ENCODE data around the gene FOLR3. TPM values are rescaled to one million over a fixed set of nuclear protein-coding genes. Genes with fewer than 3 reads are reported as not detected.

Gene FOLR3
- total RNA-seq, 1 experiment from 2014 or later, result not detected

GRCh38 chr11:72138821-72139390 lies 3.4 kb downstream of the FOLR3 start:
- no peaks in the 10 kb centered on the region for H3K79me2 ChIP-seq (ENCODE audit: low read depth)
- no peak overlapping the region for H2AFZ ChIP-seq
- DNase-seq, result no peak
- POLR2A ChIA-PET (ENCODE audit: unreplicated experiment), result no interaction called here
- no peaks in the 10 kb centered on the region for H3K36me3 ChIP-seq (ENCODE audit: low read depth)
- CTCF ChIA-PET, result no interaction called here
- no peak overlapping the region for H3K27ac ChIP-seq
- no peak overlapping the region for H3K4me3 ChIP-seq
- no peaks in the 10 kb centered on the region for H3K4me1 ChIP-seq (replicated peaks; ENCODE audit: insufficient read depth)
- TF ChIP-seq CTCF (conservative IDR thresholded peaks at IDR 0.05) (no peak), EZH2 (IDR thresholded peaks at IDR 0.05; ENCODE audit: low read depth) (no peak)
- BruUV-seq (replicated peaks), result no TSS peak
- H3K9me2 ChIP-seq (ENCODE audit: insufficient read depth), result no peaks in the 10 kb centered on the region
- intact Hi-C loops (cut with micrococcal nuclease; ENCODE audit: unreplicated experiment), result no loop called here
- H3K4me2 ChIP-seq, result no peak overlapping the region
- no peaks in the 10 kb centered on the region for H3K27me3 ChIP-seq (ENCODE audit: insufficient read depth, low read depth)
- H4K20me1 ChIP-seq (ENCODE audit: insufficient read depth), result no peaks in the 10 kb centered on the region
- H3F3A ChIP-seq (ENCODE audit: insufficient read depth, low read depth), result no peaks in the 10 kb centered on the region
- no peaks in the 10 kb centered on the region for H3K9me3 ChIP-seq (ENCODE audit: insufficient read depth, low read depth)

GRCh38 chr11:72139500-72139899 lies 4.0 kb downstream of the FOLR3 start:
- POLR2A ChIA-PET (ENCODE audit: unreplicated experiment), result no interaction called here
- Histone ChIP-seq H3K36me3 (ENCODE audit: low read depth) (no peaks in the 10 kb centered on the region), H2AFZ (no peak overlapping the region), H3F3A (ENCODE audit: insufficient read depth, low read depth) (peaks cover 2% of the 10 kb centered on the region; the same call in 1 of the 2 replicates), H3K27ac (no peak overlapping the region), H3K9me3 (ENCODE audit: insufficient read depth, low read depth) (no peaks in the 10 kb centered on the region), H3K4me2 (no peak overlapping the region), H3K9me2 (ENCODE audit: insufficient read depth) (no peaks in the 10 kb centered on the region), H3K4me1 (replicated peaks; ENCODE audit: insufficient read depth) (no peaks in the 10 kb centered on the region; the same call in 1 of the 2 replicates), H3K79me2 (ENCODE audit: low read depth) (no peaks in the 10 kb centered on the region), H3K27me3 (ENCODE audit: insufficient read depth, low read depth) (no peaks in the 10 kb centered on the region), H4K20me1 (ENCODE audit: insufficient read depth) (no peaks in the 10 kb centered on the region), H3K4me3 (no peak overlapping the region)
- DNase-seq, result no peak
- intact Hi-C loops (cut with micrococcal nuclease; ENCODE audit: unreplicated experiment), result no loop called here
- CTCF ChIA-PET, result no interaction called here
- no TSS peak for BruUV-seq (replicated peaks)
- no peak for TF ChIP-seq EZH2 (IDR thresholded peaks at IDR 0.05; ENCODE audit: low read depth)
- TF ChIP-seq CTCF (conservative IDR thresholded peaks at IDR 0.05), result no peak

- peaks cover 6% of the 10 kb centered on the region; the same call in 1 of the 2 replicates for H3F3A ChIP-seq (ENCODE audit: insufficient read depth, low read depth)
- no peaks in the 10 kb centered on the region for H3K36me3 ChIP-seq (ENCODE audit: low read depth)
- H3K4me1 ChIP-seq (replicated peaks; ENCODE audit: insufficient read depth), result peaks cover 4% of the 10 kb centered on the region; the same call in 1 of the 2 replicates
- no peak overlapping the region for H2AFZ ChIP-seq
- H4K20me1 ChIP-seq (ENCODE audit: insufficient read depth), result no peaks in the 10 kb centered on the region
- DNase-seq, result no peak
- no peak overlapping the region for H3K27ac ChIP-seq
- ChIA-PET POLR2A (ENCODE audit: unreplicated experiment) (no interaction called here), CTCF (no interaction called here)
- intact Hi-C loops (cut with micrococcal nuclease; ENCODE audit: unreplicated experiment), result no loop called here
- no peaks in the 10 kb centered on the region for H3K79me2 ChIP-seq (ENCODE audit: low read depth)
- H3K4me3 ChIP-seq, result no peak overlapping the region
- TF ChIP-seq EZH2 (IDR thresholded peaks at IDR 0.05; ENCODE audit: low read depth) (no peak), CTCF (conservative IDR thresholded peaks at IDR 0.05) (no peak)
- H3K27me3 ChIP-seq (ENCODE audit: insufficient read depth, low read depth), result no peaks in the 10 kb centered on the region
- no peaks in the 10 kb centered on the region for H3K9me2 ChIP-seq (ENCODE audit: insufficient read depth)
- H3K9me3 ChIP-seq (ENCODE audit: insufficient read depth, low read depth), result no peaks in the 10 kb centered on the region
- H3K4me2 ChIP-seq, result no peak overlapping the region
- BruUV-seq (replicated peaks), result no TSS peak
These were observed 5.1 kb downstream of the FOLR3 start for GRCh38 chr11:72140661-72141060.

All from PC-9 (cell line).